HG02588 (cell line): ENCODE results near the gene CRABP1.

Experiments used
- ATAC-seq: cut with Tn5 transposase; IDR thresholded peaks from one replicate; pipeline ENCODE4 v1.9.1; 2021; ENCODE audit warnings: mild to moderate bottlenecking, moderate library complexity; ENCODE audit not compliant: unreplicated experiment

The CRABP1 gene

GRCh38 chr15:78316283-78317083, 23.7 kb upstream of the CRABP1 start:
- ATAC-seq = no peak

GRCh38 chr15:78317145-78317836, 22.9 kb upstream of the CRABP1 start:
- no peak for ATAC-seq

- no peak for ATAC-seq
These were observed 20.6 kb upstream of the CRABP1 start for GRCh38 chr15:78319588-78319987.

- no peak for ATAC-seq
These were observed 20.0 kb upstream of the CRABP1 start for GRCh38 chr15:78320183-78320582.

GRCh38 chr15:78321041-78321570, 19.0 kb upstream of the CRABP1 start:
- no peak for ATAC-seq

- no peak for ATAC-seq
These were observed 18.4 kb upstream of the CRABP1 start for GRCh38 chr15:78321786-78322185.

GRCh38 chr15:78322243-78322642, 17.9 kb upstream of the CRABP1 start:
- ATAC-seq = no peak

GRCh38 chr15:78322724-78323521, 17.2 kb upstream of the CRABP1 start:
- ATAC-seq = no peak

GRCh38 chr15:78323693-78324092, 16.5 kb upstream of the CRABP1 start:
- ATAC-seq = no peak

- no peak for ATAC-seq
These were observed 16.0 kb upstream of the CRABP1 start for GRCh38 chr15:78324144-78324543.

GRCh38 chr15:78325092-78325843, 14.9 kb upstream of the CRABP1 start:
- no peak for ATAC-seq

GRCh38 chr15:78327466-78327865, 12.7 kb upstream of the CRABP1 start:
- no peak for ATAC-seq

- ATAC-seq = no peak
These were observed 10.5 kb upstream of the CRABP1 start for GRCh38 chr15:78329625-78330024.

- no peak for ATAC-seq
These were observed 5.3 kb upstream of the CRABP1 start for GRCh38 chr15:78334845-78335244.

- ATAC-seq = no peak
These were observed 4.2 kb upstream of the CRABP1 start for GRCh38 chr15:78335985-78336384.

- no peak for ATAC-seq
These were observed 1.4 kb upstream of the CRABP1 start for GRCh38 chr15:78338781-78339180.

- no peak for ATAC-seq
These were observed 594 bp upstream of the CRABP1 start for GRCh38 chr15:78339559-78339958.

- ATAC-seq = no peak
These were observed 1.2 kb downstream of the CRABP1 start for GRCh38 chr15:78341057-78341987.

- ATAC-seq = no peak
These were observed 1.9 kb downstream of the CRABP1 start for GRCh38 chr15:78342021-78342420.
